Hair follicle dermal papilla cell (primary cell): ENCODE data around the gene NLRP6. TPM values are rescaled to one million over a fixed set of nuclear protein-coding genes. Genes with fewer than 3 reads are reported as not detected.

Experiments
- small RNA-seq: library from RNA; depleted of rRNA; stranded (forward); fragments of <200 nt; gene quantifications from one replicate; pipeline ENCODE3, GENCODE V24; 2012
- total RNA-seq: library from RNA; depleted of rRNA; stranded (reverse); fragments of >200 nt; gene quantifications from 2 replicates; pipeline ENCODE4 v1.2.3, GENCODE V29; 2012

Gene NLRP6
- total RNA-seq: not detected in 2 replicates

GRCh38 chr11:278001-278951 lies at the start of gene NLRP6:
Gene NLRP6, plus strand, starts transcription at chr11:278407. Its CDS starts 163 bp downstream, at chr11:278570.

DNA sequence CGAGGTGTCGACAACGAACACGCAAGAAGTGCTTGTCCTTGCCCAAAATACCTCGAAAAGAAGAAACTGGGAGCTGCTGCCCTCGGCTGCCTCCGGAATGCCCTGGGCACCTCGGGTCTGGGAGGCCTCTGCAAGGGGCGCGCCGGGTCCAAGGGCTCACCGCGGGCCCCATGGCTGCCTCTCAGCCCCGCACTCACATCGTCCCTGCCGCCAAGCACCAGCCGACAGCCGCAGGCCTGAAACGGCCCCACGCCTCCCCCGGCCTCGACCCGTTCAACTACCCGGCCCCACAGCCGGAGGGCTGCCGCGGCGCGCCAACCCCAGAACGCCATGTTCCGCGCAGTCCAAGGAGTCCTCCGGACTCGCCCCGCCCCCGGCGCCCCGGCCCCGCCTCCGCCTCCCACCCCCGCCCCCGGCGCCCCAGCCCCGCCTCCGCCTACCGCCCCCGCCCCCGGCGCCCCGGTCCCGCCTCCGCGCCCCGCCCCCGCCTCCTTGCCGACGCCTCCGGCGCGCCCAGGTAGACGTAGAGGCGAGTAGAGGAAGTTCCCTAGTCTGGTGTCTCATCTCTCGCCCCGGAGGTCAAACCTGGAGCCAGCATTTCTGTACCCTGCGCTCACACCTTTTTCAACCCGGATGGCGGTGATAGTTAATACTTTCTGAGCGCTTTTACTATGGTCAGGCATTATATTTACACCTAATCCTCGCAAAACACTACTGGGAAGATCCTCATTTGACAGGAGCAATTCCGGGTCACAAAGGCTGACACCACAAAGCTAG lies 42.0 kb upstream of the NLRP6 start, which contains the start of gene SIRT3:
Gene SIRT3 (minus strand): TSS at position 346 of the 777 bp plus-strand sequence. CDS start 14 bp downstream, at position 332.

DNA sequence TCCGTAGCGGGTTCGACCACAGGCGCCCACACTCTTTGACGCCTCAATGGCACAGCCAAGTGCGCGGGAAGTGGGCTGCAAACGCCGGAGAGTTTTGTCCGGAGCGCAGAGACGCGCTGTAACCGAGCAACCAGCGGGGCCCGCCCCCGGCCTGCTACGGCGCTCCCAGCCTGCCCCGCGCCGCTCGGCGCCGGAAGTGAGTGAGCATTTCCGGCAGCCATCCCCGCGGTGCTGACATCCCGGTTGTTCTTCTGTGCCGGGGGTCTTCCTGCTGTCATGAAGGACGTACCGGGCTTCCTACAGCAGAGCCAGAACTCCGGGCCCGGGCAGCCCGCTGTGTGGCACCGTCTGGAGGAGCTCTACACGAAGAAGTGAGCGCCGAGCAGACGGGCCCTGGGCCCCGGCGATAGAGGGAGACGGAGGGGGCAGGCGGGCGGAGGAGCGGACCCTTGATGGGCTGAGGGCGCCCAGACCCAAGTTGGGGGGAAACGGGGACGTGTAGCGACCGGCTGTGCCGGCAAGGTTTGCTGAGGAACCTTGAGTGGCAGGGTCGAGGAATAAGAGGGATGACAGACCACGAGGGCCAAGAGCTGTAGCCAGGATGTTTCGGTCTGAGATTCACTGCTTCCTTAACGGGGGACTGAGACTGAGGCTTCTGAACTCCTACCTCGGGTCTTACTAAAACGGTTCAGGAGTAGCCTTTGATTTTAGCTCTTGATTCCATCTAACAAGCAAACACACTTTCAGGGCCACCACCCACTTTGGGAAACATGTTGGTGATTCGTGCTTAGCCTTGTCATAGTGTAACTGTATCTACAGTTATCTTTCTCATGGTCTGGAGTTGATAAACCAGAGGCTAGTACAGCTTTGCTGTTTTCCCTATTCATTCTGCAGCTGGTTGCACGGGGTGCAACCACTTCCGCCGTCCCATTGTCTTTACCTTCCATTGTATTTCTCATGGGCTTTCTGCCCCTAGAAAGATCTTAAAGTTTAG lies 41.1 kb upstream of the NLRP6 start, which contains the start of gene PSMD13:
Gene PSMD13 (plus strand): TSS at position 203 of the 994 bp plus-strand sequence. CDS start 74 bp downstream, at position 277.

DNA sequence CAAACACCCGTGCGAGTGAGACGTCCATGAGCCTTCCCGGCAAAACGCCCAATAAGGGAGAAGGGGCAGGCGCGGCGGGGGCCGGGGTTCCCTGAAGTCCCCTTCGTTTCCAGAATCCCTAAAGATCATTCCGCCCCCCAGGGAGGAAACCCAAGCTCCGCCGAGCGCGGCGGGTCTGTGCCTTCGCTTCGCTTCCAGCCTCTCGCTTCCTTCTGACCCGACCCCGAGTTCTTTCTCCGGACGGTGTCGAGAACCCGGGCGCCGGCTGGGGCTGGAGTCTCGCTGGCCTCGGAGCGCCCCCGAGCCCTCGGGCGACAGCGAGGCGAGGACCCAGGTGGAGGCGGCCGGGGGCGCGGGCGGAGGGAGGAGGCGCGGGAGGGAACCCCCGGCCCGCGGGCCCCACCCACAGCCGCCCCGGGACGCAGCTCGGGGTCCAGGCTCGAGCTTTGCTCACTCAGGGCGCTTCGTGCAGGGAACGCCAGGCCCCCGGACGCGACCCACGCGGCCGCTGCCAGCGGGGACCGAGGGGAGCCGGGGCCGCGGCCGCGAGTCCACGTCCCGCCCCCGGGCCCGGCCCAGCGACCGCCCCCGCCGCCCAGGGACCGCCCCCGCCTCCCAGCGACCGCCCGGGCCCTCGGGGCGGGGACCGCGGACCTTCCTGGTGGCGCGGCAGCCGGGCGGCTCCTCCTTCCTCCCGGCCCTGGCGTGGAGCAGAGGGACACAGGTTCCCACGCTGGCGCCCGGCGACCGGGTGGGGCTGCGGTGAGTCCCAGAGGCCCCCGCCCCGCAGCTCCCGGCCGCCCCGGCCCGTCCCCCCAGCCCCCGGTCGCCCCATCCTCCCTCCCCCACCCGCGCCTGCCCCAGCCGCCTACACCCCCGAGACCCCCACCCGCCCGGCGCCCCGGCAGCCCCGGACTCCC lies 10.5 kb downstream of the NLRP6 start, which contains the start of gene PGGHG:
Gene PGGHG (plus strand): TSS at position 649 of the 920 bp plus-strand sequence. CDS start 691 bp downstream, outside the sequence.

GRCh38 chr11:299081-299891 lies 21.1 kb downstream of the NLRP6 start, which contains the start of gene IFITM5:
Gene IFITM5, minus strand, starts transcription at chr11:299526. Its CDS starts 36 bp downstream, at chr11:299490.

GRCh38 chr11:307766-308708 lies 29.8 kb downstream of the NLRP6 start, which contains the start of gene IFITM2:
Gene IFITM2, plus strand, starts transcription at chr11:307816. Its CDS starts 377 bp downstream, at chr11:308193.

DNA sequence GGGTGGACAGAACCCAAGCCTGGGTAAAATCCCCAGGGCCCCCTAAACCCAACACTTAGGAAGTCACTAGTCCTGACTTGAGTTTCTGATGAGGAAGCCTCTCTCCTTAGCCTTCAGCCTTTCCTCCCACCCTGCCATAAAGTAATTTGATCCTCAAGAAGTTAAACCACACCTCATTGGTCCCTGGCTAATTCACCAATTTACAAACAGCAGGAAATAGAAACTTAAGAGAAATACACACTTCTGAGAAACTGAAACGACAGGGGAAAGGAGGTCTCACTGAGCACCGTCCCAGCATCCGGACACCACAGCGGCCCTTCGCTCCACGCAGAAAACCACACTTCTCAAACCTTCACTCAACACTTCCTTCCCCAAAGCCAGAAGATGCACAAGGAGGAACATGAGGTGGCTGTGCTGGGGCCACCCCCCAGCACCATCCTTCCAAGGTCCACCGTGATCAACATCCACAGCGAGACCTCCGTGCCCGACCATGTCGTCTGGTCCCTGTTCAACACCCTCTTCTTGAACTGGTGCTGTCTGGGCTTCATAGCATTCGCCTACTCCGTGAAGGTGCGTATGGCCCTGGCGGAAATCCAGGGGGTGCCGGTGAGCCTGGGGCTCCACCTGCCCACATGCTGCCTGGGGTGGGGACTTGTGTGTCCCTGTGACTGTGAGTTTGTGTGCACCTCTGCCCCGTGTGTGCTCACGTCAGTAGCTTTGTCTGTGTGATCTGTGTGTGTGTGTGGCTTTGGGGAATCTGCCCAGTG lies 35.8 kb downstream of the NLRP6 start, which contains the start of gene IFITM1:
Gene IFITM1 (plus strand): TSS at position 254 of the 767 bp plus-strand sequence. CDS start 131 bp downstream, at position 385.

Small RNA genes within 50 kb of the gene (small RNA-seq; reads per million reads assigned to genes)
- gene AC136475.6: not detected

Other genes with a start within 250 kb of the NLRP6 start
- gene SCGB1C1, start 85.3 kb upstream of the NLRP6 start, total RNA-seq: not detected in 2 replicates
- gene BET1L, start 71.0 kb upstream of the NLRP6 start, total RNA-seq: 45.1 and 48.7 TPM in 2 replicates
- gene RIC8A, start 70.7 kb upstream of the NLRP6 start, total RNA-seq: 172 and 182 TPM in 2 replicates
- 8.0 and 16.1 TPM in 2 replicates for gene SIRT3, start 42.1 kb upstream of the NLRP6 start, total RNA-seq
- gene PSMD13, start 41.4 kb upstream of the NLRP6 start, total RNA-seq: 94.1 and 117 TPM in 2 replicates
- gene PGGHG, start 10.7 kb downstream of the NLRP6 start, total RNA-seq: 16.9 and 28.1 TPM in 2 replicates
- gene IFITM5, start 21.1 kb downstream of the NLRP6 start, total RNA-seq: not detected in 2 replicates
- 34.5 and 57.3 TPM in 2 replicates for gene IFITM2, start 29.4 kb downstream of the NLRP6 start, total RNA-seq
- gene IFITM1, start 35.6 kb downstream of the NLRP6 start, total RNA-seq: 182 and 187 TPM in 2 replicates
- gene IFITM3, start 42.5 kb downstream of the NLRP6 start, total RNA-seq: 147 and 163 TPM in 2 replicates
- gene B4GALNT4, start 91.1 kb downstream of the NLRP6 start, total RNA-seq: 1.5 and 3.7 TPM in 2 replicates
- gene PKP3, start 115.8 kb downstream of the NLRP6 start, total RNA-seq: 3.8 and 4.7 TPM in 2 replicates
- 11.5 and 13.6 TPM in 2 replicates for gene SIGIRR, start 136.6 kb downstream of the NLRP6 start, total RNA-seq
- not detected in 2 replicates for gene ANO9, start 163.6 kb downstream of the NLRP6 start, total RNA-seq
- 25.4 and 35.9 TPM in 2 replicates for gene PTDSS2, start 171.9 kb downstream of the NLRP6 start, total RNA-seq
- 359 and 417 TPM in 2 replicates for gene RNH1, start 228.8 kb downstream of the NLRP6 start, total RNA-seq